ENCODE results near the gene GIPC3. TPM values are rescaled to one million over a fixed set of nuclear protein-coding genes. Genes with fewer than 3 reads are reported as not detected.
A peak's percentile ranks its signal among the peaks of the same experiment; 100 is the strongest.
"Not testable (repeated sequence)": the region's sequence is repeated elsewhere in the genome, so short reads cannot be mapped to it uniquely, and the experiment has no call there.

The GIPC3 gene
- total RNA-seq, 1 donor from 2014 or later, result 0.21 TPM

DNA sequence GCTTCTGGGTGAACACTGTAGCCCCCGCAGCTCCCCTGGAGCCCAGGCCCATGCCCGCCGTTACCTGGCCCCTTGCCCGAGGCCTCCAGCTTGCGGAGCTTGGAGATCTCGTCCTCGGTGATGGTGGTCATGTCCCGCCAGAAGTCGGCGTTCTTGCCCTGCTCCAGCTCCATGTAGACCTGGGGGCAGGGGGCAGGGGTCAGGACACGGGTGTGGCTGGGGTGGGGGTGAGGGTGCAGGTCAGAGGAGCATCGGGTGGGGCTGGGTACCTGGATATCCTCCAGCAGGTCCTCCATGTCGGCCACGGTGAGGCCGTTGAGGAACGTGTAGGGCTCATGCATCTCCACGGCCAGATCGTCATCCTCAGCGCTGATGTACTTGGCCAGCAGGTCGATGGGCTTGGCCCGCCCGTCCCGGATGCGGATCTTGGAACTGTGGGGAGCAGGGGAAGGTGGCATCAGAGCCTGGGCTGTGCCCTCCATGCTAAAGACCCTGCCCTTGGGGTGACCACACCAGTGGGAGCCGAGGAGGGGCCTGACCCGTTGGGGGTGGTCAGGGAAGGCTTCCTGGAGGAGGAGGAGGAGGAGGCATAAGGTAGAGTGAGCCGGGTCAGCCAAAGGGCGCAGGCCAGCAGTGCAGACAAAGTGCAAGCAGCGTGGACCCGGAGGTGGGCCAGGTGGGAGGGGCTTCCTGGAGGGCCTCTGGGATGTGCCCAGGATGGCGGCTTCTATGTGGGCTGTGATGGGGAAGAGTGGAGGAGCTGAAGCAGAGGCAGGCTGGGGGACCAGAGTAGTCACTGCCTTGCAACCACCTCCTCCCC, 33.7 kb downstream of the GIPC3 start:
- no peak for DNase-seq

DNA sequence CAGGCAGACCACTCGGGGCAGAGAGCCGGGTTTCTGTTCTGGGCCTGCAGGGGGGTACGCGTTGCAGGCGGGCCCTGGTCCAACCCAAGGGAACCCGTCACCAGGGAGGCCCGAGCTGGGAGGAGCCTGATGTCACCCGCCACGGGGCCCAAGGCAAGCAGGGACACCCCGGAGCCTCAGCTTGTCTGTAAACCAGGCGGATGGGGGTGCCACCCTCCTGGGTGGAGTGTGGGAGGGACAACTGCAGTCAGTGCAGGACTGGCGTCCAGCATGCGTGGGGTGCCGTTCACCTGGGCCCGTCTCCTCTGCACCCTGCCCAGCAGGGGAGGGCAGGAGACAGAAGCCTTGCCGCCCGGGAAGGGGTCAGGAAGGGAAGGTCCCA, 34.3 kb downstream of the GIPC3 start:
- no peak for DNase-seq

DNA sequence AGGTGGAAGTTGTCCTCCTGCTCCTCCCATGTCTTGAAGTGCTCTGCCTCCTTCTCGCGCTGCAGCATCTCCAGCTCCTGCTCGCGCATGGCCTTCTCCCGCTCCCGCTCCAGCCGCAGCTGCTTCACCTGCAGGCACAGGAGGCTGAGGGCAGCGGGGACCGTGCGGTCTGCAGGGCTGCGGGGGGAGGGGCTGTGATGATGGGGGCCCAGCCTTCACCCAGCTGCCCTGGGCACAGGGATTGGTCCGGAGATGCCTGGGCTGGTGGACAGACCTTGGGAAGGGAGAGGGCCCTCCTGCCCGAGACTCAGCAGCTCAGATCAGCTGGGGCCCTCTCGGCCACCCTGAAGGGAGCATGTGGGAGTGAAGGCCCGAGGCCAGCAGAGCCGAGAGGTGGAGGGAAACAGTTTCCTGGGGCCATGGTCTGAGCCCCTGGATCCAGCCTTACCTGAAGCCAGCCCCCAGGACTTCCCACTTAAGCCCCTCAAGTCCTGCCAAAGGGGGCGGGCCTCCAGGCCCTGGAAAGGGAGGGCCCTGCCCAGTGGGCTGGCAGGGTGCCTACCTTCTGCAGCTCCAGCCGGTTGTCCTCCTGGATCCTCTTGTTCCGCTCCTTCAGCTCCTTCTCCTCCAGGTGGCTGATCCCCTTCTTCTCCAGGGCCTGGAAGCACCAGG, 35.0 kb downstream of the GIPC3 start:
- DNase-seq, result no peak

DNA sequence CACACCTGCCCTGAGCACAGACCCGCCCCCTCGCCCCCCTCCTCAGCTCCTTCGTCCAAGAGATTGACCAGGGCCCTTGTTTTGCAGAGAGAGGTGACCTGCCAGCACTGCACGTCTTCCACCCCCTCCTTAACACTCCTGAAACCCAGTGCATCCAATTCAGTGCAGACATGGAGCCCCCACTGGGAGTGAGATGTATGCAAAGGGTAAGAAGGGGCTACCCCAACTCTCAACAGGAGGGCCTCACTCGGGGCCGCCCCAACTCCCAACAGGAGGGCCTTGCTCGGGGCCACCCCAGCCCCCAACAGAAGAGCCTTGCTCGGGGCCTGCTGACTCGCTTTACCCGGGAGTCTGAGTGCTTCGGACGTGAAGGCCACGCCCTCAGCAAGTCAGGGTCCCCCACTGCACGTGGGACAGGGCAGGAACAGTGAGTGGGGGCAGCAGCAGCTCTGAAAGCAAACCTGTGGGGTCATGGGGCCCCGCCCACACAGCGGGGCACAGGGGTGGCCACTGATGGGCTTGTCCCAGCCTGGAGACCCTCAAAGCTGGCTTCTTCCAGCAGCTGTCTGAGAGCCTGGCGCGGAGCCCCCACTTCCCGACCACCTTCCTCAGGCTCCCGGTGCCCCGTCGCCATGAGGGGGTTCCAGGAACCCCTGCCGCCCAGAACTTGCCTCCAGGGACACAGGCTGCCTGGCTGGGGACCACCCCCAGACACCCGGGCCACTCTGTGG, 35.7 kb downstream of the GIPC3 start:
- DNase-seq, result no peak

DNA sequence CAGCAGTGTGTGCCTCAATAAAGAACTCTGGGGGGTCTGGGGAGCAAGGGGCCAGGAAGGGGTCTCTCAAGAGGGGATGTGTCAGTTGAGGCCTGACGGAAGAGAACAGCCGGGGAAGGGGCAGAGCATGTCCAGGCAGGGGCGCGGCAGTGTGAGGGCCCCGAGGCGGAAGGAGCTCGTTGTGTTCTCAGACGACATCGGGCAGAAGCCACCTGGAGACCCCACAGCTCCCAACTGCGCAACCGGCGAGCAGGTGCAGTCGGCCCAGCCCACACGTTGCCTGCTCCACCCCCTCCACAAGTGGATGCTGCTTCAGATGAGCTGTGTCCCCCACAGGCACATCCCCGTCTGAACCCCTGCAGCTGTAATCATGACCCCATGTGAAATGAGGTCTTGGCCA, 36.4 kb downstream of the GIPC3 start:
- DNase-seq, result no peak

DNA sequence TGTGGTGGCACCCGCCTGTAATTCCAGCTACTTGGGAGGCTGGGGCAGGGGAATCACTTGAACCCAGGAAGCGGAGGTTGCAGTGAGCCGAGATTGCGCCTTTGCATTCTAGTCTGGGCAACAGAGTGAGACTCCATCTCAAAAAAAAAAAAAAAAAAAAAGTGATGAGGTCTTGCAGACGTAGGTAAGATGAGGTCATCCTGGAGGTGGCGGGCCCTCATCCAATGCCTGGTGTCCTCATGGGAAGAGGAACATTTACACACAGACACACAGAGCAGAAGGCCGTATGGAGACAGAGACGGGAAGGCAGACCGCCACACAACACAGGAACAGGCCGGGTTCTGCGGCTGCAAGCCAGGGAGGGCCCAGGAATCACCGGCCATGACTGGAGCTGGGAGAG, 36.9 kb downstream of the GIPC3 start:
- DNase-seq, result no peak

DNA sequence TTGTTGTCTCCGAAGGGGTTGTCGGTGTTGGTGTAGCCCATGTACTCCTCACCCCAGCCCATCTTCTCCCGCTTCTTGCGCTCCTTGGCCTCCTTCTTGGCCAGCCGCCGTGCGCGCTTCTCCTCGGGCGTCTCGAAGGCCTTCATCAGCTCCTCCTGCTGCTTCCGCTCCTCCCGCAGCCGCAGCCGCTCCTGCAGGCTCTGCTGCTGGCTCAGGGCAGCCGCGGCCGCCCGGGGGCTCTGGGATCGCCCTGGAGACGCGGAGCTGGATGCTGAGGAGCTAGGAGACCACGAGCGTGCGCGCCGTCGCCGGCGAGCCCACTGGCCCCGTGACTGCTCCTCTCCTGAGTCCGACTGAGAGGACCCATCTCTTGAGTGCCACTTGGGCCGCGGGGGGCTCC, 38.4 kb downstream of the GIPC3 start:
- DNase-seq, result no peak

DNA sequence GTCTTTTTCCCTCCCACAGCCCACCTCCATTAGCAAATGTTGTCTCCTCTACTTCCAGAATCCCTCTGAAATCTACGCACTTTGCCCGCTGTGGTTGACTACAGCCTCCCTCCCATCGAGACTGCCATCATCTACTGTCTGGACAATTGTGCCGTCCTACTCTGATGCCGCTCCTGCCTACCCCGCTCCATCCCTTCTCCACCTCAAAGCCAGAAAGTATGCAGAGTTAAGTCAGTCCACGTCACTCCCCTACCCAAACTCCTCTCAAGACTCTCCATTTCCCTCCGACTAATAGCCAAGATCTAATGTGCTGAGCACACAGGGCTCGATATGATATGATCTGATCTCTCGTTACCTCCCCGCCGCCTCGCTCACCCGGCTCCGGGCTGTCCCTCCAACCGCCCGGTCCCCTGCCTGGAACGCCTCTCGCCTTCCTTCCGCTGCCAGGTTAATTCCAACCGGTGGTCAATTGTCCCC, 40.8 kb downstream of the GIPC3 start:
- no peak for DNase-seq

DNA sequence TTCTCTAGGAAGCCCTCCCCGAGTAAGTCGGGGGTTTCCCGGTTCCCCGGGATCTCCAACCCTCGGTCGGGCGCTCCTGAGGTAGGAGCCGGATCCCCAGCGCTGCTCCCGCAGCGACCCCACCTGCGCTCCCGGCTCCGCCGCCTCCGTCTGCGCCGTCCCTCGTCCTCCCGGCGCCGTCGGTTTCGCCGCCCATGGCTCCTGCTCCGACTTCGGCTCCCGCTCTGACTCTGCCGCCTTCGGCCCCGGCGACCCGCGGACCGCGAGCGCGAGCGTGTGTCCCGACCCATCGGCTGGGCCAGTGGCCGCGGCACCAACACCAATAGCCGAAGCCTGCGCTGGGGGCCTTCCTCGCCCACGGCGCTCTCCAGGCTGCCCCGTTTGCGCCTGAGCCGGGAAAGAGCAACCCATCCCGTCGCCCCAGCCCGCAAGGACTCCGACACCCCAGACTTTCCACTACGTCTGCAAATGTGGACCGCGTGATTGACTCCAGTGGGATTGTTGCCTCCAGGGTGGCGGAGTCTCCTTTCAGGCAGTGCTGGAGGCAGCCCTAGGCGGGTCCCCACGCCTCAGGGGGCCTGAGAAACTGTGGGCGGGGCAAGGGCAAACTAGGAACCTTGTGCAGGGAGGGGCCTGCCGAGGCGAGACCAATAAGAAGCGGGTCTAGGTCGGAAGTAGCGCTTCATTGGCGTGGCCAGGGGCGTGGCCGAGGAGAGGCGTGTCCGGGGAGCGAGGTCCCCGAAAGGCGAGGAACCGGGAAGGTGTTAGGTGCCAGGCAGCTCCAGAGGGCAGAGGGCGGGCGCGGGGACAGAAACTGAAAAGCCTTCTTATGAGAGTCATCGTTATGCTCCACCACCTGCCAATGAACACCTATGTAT, 41.4 kb downstream of the GIPC3 start, which contains the start of gene CACTIN:
Gene CACTIN (minus strand): TSS at position 318 of the 878 bp plus-strand sequence. CDS start 28 bp downstream, at position 290.
- DNase-seq, result peak; percentile 99

DNA sequence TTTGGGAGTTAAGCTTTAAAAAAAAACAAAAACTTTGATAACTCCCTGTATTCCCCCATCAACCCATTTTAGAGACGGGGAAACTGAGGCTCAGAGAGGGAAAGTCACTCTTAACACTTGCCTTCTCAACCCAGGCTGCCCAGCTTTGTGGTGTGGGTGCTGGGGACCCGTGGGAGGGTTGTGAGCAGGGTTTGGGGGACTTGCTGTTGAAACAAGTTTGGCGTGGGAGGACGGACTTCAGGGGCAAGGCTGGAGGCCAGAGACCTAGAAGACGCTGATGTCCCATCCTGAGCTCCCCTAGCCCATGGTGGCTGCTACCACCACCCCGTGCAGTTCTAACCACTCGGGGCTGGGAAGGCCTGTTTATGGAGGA, 42.1 kb downstream of the GIPC3 start:
- no peak for DNase-seq

DNA sequence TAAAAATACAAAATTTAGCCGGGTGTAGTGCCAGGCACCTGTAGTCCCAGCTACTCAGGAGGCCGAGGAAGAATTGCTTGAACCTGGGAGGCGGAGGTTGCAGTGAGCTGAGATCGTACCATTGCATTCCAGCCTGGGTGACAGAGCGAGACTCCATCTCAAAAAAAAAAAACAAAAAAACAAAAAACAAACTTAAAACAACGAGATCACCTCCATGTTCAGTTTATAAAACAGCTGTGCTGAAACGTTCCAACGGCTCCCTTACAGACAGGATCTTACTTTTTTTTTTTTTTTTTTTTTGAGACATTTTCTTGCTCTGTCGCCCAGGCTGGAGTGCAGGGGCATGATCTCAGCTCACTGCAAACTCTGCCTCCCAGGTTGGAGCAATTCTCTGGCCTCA, 43.5 kb downstream of the GIPC3 start:
- DNase-seq, result not testable (repeated sequence)

DNA sequence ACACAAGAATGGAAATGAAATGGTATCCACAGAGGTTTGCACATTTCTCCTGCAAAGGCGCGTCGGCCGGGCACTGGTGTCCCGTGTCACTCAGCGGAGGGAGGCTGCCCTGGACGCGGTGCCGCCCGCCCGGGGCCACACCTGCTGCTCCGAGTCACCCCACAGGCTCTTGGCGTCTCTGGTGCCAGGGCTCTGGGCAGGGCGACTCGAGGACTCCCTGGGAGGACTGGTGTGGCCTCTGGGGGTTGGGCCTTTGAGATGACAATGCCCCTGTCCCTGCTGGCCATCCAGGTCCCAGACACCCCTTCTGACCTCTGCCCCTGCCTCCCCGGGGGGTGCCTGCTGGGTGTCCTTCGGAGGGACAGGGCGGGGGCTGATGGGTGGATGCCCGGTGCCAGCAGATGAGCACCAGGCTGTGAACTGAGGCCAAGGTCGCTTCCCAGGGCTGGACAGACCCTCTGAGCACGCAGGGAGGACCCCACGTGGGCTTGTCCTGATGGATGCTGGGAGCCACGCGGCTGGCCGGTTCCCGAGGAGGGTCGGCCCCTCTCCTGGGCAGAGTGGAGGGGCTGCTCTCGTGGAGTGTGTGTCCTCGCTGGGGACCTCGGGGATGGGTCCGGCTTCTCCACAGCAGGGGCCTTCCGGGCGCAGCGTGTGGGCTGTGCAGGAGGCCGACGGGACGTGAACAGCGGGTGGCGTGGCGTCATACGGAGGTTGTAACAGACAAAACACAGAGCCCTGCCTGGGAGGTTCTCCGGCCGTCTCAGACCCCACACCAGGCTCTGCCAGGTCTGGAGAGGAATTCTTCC, 46.0 kb downstream of the GIPC3 start:
- DNase-seq, result no peak

DNA sequence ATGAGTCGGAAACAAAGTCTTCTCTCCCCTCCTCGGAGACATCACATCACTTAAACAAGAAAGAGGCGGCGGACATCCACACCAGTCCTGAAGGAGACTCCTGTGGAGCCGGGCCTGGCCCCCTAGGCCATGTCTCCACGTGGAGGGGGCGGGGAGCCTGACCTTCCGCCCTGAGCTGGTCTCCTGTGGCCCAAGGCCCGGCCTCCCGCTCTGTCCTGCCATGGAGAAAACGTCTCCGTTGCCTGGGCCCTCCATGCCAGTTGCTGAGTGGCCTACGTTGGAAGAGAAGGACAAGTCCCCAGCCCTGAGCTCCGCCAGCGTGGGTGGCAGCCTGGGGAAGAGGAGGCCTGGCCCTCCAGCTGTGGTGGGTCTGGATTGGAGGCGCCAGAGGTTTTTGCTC, 46.8 kb downstream of the GIPC3 start:
- DNase-seq, result no peak

DNA sequence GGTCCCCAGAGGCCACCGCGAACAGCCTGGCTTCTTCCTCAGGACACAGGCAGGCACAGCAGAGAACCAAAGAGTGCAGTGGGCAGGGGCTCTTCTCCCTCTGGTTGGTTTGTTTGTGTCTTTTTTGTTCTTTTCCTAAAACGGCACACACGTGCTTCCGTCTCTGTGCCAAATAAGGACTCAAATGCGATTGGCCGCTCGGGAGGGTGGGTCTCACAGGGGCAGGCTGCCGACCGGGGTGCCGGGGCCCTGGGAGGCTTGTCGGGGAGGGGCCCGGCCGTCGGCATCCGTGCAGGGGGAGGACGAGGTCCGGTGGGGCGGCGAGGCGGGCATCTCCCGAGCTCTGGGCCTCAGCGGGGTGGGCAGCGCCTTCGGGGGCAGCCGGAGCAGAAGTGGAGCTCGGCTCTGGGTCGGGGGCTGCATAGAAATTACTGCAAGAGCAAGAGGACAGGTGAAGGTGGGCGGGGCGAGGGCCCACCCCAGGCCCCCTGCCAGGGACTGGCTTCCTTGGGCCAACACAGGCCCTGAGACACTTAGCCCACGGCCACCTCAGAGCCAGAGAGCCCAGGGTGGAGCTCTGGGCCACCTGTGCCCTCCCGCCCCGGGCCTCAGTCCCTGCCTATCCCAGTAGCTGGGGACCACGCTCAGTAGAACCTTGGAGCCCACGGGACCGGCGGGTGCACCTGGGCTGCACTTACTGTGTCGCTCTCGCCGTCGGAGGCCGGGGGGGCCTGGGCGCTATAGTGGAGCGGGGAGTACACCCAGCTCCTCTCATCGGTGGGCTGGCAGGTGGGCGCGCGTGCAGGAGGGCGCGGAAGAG, 47.7 kb downstream of the GIPC3 start:
- DNase-seq, result no peak

DNA sequence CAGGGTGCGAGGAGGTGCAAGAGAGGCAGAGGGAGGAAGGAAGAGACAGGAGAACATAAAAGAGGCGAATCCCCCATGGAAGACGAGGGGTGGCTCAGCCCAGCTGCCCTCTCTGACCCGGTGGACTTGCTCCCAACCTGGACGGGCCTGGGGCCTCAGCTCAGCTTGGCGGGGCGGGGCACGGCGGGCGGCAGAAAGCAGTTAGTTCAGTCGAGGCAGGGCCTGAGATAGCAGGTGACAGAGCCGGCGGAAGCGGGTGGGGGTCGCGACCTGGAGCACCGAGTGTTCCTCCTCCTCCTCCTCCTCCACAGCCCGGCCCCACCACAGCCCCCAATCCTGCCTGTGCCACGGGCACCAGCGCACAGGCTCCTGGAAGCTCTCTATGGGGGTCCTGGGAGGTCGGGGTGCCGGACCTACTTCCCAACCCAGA, 48.3 kb downstream of the GIPC3 start:
- DNase-seq, result no peak

DNA sequence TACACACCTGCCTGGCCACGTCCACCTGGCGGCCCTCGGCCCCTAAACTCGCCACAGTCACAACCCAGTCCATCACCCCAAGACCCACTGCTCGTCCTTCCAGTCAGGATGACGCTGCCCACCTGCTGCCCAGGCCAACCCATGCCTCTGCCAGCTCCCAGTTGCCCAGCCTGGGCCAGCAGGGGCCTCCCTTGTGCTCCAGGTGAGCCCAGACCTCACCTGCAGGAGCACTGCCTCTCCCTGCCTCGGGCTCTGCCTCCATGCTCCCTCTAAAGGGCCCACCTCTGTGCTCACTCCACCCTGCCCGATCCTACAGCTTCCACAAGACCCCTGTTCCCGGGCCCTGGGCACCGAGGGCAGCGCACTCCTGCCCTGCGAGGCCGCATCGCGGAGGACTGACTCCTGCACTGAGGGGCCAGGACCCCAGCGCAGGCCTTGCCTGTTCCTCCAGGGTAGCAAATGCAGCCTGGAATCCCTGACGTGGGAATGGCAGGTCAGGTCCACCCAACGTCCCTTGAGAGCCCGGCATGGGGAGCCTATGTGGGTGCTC, 49.3 kb downstream of the GIPC3 start:
- DNase-seq, result no peak

DNA sequence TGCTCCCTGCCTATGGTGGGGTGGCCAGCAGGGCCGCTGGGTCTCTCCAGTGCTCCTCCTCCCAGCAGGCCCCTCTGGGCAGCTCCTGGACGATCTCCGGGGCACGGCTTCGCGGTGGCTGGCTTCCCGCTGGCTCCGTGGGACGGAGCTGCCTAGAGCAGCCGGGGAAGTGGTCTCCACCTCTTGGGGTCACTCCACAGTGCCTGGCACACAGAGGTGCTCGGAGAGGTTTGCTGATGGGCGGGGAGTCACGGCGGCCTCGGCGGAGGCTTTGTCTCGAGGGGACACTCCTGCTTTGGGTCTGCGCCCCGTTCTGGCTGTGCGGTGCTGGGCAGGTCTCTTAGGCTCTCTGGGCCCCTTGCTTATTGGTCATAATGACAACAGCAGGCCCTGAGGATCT, 51.2 kb downstream of the GIPC3 start:
- no peak for DNase-seq

DNA sequence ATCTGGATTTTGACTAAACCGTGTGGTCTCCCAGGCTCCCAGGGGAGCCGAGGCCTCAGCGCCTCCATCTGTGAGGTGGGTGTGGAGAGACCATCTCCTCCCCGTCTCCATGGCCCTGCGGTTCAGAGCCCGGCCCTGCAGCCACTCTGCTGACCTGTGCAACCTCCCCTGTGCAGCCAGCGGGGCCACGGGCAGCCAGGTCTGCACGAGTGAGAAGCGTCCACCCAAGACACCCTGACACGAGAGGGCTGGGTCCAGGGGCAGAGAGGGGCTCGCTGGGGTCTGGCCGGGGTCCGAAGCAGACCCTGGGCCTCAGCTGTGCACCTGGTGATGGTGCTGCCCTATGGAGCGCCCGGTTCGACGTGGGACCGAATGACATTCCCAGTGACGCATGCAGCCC, 51.7 kb downstream of the GIPC3 start:
- DNase-seq, result no peak

DNA sequence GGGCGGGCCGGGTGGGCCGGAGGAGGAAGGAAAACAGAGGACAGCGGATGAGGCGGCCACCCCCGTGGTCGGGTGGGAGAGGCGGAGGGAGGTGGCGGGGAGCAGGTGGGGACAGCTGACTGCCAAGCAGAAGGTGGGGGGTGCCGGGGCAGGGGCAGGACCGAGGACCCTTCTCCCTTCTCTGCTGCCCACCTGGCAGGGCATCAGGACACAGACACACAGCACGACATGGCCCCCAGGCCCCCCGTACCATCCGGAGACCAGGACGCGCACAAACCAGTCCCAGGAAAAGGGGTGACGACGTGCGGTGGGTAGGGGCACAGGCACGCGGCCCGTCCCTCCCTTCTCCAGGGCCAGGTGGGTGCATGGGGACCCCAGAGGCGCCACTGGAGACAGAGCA, 52.3 kb downstream of the GIPC3 start:
- no peak for DNase-seq
